Measurements from ENCODE around the gene ZBTB20.

DNA sequence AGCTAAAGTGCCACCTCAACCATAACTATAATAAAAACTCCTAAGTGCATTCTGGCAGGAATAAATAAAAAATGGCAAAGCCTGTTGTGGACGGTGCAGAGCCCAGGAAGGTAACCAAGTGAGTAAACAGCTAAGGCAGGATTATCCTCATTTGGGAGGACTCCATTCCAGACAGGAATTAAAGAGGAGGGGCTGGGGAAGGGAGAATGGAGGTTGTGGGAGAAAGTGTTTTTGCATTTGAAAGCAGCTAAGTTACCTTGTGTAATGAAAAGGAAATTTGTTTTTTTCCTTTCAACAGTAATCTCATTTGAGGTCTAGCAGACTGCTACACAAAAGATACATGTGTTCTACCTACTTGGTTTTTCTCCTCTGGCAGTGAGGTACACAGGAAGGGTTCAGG is 604.7 kb downstream of the ZBTB20 start:
- TF ChIP-seq, protein P1, sequence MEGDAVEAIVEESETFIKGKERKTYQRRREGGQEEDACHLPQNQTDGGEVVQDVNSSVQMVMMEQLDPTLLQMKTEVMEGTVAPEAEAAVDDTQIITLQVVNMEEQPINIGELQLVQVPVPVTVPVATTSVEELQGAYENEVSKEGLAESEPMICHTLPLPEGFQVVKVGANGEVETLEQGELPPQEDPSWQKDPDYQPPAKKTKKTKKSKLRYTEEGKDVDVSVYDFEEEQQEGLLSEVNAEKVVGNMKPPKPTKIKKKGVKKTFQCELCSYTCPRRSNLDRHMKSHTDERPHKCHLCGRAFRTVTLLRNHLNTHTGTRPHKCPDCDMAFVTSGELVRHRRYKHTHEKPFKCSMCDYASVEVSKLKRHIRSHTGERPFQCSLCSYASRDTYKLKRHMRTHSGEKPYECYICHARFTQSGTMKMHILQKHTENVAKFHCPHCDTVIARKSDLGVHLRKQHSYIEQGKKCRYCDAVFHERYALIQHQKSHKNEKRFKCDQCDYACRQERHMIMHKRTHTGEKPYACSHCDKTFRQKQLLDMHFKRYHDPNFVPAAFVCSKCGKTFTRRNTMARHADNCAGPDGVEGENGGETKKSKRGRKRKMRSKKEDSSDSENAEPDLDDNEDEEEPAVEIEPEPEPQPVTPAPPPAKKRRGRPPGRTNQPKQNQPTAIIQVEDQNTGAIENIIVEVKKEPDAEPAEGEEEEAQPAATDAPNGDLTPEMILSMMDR (IDR thresholded peaks at IDR 0.05): no peak
- TF ChIP-seq POLR2A (IDR thresholded peaks at IDR 0.05) (no peak), POLR2AphosphoS5 (IDR thresholded peaks at IDR 0.05) (no peak)
